ENCODE results near the gene USP53.
"Not testable (repeated sequence)": the region's sequence is repeated elsewhere in the genome, so short reads cannot be mapped to it uniquely, and the experiment has no call there.

Gene USP53

DNA sequence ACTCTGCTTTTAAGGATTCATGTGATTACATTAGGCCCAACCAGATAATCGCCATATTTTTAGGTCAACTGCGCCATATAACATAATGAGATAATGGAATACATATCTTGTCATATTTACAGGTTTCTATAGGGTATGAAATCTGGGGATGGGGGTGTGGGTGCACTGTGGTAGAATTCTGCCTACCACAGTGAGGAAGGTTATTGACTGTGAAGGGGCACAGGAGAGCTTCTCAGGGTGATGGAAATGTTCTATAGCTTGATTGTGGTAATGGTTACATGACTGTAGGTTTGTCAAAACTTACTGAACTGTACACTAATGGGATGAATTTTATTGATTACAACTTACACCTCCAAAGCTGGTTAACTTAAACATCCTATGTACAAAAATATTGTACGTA lies 15.9 kb downstream of the USP53 start:
- no peak for DNase-seq (ENCODE audit: low read depth in 2 of 2)

DNA sequence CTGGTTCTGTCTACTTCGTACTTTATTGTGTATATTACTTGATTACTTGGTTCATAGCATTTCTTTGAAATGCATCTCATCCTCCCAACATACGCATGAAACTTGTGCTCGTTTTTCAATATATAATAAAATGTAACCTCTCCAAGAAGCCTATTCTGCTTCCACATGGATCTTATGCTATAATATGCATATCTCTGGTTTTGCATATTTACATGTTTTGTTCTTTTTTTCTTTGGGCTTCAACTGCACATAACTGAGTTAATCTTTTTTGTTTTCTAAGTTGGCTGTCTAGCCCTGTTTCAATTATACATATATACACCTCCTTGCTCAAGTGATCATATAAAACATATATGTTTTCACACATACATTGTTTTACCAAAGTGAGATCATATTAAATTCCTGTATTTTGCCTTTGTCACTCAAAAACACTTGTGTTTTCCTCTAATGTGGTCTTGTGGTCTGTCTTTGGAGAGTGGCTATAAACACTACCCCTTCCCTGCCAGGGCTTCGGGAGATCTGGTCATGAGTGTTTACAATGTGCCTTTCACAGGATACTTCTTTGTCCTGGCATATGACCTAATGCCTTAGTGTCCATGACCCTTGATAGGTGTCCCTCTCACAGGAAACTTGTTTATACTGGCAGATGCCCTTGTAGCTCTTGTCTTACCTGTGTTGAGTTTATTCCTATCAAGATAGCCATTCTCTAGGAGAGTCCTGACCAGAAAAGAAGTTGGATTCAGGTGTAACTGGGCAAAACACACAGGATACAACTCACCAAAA lies 17.6 kb downstream of the USP53 start:
- DNase-seq (ENCODE audit: low read depth in 2 of 2): no peak

DNA sequence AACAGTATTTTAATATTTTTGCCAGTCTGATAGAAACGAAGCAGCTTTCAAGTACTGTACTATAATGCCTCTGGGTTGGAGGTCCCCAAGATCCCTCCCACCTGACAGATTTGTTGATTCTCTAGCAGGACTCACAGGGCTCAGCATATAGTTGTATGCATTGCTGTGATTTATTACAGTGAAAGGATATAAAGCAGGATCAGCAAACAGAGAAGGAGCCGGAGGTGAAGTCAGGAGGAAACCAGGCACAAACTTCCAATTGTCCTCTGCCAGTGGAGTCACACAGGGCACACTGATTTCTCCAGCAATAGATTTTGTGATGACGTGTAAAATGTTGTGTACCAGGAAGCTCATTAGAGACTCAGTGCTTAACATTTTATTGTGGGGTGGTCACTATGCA lies 19.0 kb downstream of the USP53 start:
- DNase-seq (ENCODE audit: low read depth in 2 of 2): no peak

DNA sequence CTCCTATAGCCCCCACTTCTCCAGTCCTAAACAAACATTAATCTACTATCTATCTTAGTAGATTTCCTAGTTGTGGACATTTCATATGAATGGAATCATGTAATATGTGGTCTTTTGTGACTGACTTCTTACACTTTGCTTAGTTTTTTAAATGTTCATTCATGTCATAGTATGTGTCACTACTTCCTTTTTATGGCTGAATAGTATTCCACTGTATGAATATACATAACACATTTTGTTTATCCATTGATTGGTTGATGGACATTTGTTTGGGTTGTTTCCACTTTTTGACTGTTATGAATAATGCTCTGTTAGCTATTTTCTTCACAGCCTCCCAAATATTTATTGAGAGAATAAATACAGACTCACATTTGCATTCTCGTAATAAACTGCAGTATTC lies 19.8 kb downstream of the USP53 start:
- no peak for DNase-seq (ENCODE audit: low read depth in 2 of 2)

DNA sequence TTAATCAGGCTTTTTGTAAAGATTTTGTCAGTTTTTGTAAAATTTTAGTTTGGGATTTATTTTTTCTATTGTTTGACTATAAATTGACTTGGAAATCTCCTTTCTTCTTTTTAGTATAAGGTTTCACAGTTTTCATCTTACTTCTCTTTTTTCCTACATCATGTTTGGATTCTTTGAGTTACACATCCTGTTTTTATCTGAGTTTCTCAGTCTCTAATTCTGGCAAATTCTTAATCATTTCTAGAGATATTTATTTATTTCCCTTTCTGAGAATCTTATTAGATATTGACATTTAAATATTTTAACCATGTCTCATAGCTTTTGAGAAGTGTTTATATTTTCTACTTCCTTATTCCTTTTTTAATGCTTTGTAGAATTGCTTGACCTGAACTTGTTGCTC lies 20.7 kb downstream of the USP53 start:
- no peak for DNase-seq (ENCODE audit: low read depth in 2 of 2)

DNA sequence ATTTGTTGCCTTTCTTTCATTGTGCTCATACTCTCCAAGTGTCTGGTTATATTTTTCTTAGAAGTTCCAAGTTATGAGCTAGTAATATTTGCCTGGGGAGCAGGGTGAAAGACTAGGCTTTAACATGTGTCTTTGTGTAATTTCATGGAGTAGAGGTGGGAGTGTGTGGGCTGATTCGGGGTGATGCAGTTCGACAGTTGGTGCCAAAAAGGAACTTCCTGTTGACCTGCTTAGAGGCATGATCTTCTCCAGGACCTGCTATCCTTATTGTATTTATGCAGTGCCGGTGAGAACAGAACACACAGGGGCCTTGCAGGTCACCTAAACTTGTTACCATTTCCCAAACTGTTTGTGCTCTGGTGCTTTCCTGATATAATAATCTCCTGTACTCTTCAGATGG lies 21.2 kb downstream of the USP53 start:
- DNase-seq (ENCODE audit: low read depth in 2 of 2): no peak

DNA sequence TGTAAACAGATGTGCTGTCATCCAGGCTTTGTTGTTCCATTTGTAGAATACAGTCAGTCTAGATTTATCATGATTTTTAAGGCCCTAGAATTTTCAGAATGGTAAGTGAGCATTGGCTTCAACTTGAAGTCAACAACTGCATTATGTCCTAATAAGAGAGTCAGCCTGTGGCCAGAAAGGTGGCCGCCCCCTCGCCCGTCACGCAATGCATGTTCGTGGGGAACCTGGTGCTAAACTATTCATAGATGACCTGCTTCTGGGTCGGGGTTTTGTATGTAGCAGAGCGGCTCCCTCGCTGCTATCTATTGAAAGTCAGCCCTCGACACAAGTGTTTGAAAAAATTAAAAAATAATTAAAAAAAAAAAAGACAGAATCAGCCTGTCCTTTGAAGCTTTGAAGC lies 24.7 kb downstream of the USP53 start:
- no peak for DNase-seq (ENCODE audit: low read depth in 2 of 2)

DNA sequence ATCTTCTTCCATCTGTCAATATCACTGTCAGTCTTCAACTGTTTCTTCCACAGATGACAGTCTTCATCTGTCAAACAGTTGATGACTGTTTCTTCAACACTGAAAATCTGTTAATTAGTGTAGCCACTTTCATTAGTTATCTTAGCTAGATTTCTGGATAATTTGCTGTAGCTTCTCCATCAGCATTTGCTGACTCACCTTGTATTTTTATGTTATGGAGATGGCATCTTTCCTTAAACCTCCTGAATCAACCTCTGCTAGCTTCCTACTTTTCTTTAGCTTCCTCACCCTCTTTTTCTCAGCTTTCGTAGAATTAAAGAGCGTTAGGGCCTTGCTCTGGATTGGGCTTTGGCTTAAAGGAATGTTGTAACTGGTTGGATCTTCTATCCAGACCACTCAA lies 25.1 kb downstream of the USP53 start:
- no peak for DNase-seq (ENCODE audit: low read depth in 2 of 2)

DNA sequence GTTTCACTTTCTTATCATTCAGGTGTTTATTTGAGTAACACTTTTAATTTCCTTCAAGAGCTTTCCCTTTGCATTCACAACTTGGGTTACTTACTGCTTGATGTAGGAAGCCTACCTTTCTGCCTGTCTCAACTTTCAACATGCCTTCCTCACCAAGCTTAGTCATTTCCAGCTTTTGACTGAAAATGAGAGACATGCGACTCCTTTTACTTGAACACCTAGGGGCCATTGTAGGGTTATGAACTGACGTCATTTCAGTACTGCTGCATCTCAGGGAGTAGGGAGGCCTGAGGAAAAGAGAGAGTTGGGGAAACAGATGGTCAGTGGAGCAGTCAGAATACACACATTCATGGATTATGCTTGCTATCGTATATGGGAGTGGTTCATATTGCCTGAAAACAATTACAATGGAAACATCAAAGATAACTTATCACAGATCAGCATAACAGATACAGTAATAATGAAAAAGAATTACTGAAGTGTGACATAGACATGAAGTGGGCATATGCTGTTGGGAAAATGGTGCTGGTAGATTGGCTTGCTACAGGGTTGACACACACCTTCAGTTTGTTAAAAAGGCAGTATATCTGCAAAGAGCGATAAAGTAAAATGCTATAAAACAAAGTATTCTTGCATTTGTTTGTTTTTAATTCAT lies 25.7 kb downstream of the USP53 start:
- no peak for DNase-seq (ENCODE audit: low read depth in 2 of 2)

DNA sequence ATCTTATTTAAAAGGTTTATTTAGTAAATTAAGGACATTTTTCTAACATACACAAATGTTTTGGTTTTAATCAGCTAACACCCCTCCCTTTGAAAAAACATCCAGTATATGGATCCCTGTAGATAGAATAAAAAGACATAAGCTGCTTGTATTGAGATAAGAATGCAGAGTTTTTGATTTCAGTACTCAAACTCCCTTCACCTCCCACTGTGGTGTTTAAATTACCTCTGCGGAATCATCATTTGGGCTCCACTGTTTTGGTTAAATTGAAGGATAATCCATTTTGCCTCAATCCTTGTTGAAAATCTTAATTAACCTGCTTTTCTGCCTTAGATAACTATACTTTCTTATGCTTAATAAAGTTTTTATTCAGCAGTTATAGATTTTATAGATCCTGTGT lies 27.6 kb downstream of the USP53 start:
- no peak for DNase-seq (ENCODE audit: low read depth in 2 of 2)

DNA sequence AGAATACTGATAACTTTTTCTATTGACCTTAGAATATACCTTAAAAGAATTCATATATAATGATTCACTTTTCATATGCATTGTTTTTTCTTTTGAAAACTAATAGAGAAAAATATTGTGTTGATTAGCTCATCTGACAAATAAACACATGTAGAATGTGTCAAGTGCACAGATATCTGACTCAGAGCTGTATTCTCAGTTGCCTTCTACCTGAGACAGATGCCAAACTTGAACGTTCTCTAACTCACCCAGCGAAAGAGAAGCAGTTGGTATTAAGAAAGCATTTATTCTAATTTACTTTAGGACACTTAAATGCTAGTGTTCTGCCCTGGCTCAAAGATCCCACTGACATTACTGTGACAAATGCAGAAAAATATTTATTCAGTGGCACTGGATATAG lies 28.1 kb downstream of the USP53 start:
- no peak for DNase-seq (ENCODE audit: low read depth in 2 of 2)

DNA sequence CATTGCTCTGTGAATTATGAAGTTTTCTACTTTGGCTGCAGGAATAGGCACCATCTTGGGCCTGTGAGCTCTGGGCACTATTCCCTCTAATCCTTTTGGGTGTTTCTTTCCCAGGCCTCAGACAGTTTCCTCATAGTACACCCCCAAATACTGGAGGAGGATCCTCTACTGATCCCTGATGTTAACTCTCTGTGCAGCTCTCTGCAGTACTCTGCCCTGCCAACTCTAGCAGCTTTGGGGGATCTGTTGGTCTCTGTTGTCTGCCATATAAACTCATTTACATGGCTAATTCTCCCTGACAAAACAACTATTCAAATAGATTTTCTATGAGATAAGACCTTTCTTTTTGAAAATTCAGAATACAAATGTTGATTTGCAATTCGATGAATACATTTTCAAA lies 29.9 kb downstream of the USP53 start:
- DNase-seq (ENCODE audit: low read depth in 2 of 2): no peak

DNA sequence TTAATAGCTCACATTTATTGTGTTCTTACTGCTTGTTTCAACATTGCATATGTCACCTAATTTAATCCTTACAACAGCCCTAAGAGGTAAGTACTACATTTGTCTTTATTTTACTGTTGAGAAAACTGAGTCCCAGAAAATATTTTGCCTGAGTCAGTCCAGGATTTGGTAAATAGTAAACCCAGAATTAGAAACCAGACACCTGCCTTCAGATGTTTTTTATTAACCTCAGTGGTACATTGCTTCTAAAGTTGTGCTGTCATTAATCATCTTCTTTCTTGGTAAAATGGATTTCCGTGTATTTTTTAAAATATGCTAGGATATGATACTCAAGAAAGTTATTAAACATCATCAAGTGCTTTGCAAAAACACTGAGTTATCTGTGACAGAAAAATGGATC lies 31.4 kb downstream of the USP53 start:
- no peak for DNase-seq (ENCODE audit: low read depth in 2 of 2)

DNA sequence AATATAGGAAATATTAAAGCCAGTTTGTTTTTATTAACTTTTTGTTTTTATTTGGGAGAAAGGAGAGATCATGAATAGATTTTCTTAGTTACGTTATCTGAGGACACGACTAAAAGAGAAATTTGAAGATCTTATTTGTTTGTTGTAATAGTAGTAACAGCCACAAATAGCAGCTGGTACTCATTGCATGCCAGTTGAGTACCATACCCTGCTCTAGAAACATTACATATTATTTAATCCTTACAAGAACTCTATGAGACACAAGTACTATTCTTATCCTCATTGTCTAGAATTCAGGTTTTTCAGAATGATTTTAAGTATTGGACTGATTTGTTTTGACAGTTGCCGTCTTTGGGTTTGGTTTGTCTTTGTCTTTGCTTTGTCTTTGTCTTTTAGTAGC lies 31.8 kb downstream of the USP53 start:
- DNase-seq (ENCODE audit: low read depth in 2 of 2): no peak

DNA sequence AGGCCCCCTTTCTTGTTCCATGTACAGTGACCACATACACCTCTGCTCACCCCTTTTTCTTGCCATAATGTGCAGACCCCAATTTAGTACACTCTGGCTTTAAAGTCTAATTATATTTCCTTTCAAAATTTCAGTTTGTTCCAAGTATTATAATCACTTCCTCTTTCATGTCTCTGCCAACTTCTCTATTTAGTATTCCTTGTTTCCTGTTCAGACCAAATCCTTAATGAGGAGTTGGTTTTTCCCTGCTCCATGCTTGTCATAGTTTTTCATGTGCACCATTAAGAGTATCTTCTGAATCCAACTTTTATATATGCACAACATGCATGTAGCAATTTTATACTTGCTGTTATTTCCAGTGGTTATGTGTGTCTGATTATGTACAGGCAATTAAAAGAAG lies 32.3 kb downstream of the USP53 start:
- no peak for DNase-seq (ENCODE audit: low read depth in 2 of 2)

DNA sequence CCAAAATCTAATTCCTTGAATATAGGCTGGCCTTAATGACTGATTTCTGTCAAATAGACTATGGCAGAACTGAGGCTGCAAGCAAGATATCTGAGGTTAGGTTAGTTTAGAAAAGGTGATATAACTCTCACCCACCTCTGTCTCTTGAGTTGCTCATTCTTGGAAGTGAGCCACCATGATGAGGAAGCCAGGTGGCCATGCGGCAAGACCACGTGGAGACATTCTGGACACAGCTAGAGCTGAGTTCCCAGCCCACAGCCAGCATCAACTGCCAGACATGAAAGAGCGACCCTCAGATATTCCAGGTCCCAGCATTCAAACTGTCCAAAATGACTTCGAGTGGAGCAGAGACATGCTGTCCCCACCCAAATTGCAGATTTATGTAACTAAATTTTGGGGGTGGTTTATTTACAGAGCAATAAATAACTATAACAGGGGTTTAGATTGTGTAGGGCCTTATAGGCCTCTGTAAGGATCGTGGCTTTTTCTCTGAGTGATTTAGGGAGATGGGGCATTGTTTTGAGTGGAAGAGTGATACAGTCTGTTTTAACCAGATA lies 33.7 kb downstream of the USP53 start:
- DNase-seq (ENCODE audit: low read depth in 2 of 2): no peak

DNA sequence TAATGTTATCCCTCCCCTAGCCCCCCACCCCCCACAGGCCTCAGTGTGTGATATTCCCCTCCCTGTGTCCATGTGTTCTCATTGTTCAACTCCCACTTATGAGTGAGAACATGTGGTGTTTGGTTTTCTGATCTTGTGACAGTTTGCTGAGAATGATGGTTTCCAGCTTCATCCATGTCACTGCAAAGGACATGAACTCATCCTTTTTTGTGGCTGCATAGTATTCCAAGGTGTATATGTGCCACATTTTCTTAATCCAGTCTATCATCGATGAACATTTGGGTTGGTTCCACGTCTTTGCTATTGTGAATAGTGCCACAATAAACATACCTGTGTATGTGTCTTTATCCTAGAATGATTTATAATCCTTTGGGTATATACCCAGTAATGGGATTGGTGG lies 38.5 kb downstream of the USP53 start:
- not testable (repeated sequence) for DNase-seq (ENCODE audit: low read depth in 2 of 2)

DNA sequence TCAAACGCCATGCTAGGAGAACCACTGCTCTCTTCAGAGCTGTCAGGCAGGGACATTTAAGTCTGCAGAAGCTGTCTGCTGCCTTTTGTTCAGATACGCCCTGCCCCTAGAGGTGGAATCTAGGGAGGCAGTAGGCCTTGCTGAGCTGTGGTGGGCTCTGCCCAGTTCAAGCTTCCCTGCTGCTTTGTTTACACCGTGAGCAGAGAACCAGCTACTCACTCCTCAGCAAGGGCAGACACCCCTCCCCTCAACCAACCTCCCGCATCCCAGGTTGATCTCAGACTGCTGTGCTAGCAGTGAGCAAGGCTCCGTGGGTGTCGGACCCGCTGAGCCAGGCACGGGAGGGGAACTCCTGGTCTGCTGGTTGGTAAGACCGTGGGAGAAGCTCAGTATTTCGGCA lies 42.7 kb downstream of the USP53 start:
- not testable (repeated sequence) for DNase-seq (ENCODE audit: low read depth in 2 of 2)

DNA sequence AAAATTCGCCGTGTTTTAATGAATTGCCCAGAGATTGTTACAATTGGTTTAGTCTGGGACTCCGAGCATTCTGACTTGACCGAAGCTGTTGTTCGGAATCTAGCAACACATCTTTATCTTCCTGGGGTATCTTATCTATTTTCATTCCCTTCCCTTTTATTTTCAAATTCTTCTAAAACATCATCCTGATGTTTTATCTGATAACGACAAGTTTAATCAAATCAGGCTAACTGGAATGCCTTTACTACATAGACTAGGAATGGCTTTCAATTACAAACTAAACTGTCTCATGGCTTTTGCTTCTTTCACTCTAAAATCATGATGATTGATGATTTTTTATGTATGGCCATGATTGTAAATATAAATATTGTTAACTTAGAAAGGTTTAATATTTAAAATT lies 48.0 kb downstream of the USP53 start:
- no peak for DNase-seq (ENCODE audit: low read depth in 2 of 2)

DNA sequence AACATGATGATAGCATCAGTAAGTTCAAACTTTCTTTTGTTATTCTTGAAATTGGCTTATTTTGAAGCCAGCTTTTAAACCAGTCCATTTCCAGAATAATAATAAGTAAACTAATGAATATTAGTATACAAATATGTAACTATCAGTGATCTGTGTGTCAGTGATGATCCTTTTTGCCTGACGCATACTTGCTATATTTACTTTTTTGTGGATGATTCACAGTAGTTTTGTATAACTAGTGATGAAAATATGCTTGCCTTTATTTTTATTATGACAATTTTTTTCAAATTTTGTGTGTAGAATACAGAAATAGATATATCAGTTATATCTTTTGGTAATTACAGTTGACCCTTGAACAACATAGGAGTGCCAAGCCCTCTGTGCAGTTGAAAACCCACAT lies 49.5 kb downstream of the USP53 start:
- no peak for DNase-seq (ENCODE audit: low read depth in 2 of 2)

DNA sequence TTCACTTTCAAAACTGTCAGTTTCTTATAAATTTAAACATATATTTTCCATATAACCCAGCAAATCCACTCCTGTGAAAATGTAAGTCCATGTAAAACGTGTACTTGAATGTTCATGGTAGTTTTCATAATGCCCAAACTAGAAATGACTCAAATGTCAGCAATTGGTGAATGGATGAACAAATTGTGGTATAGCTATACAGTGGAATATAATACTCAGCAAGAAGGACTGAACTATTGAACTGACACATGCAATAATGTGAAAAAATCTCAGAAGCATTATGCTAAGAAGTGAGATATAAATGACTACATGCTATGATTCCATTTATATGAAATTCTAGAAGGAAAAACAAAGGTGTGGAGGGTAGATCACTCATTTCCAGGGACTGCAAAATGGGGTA lies 52.2 kb downstream of the USP53 start:
- no peak for DNase-seq (ENCODE audit: low read depth in 2 of 2)

DNA sequence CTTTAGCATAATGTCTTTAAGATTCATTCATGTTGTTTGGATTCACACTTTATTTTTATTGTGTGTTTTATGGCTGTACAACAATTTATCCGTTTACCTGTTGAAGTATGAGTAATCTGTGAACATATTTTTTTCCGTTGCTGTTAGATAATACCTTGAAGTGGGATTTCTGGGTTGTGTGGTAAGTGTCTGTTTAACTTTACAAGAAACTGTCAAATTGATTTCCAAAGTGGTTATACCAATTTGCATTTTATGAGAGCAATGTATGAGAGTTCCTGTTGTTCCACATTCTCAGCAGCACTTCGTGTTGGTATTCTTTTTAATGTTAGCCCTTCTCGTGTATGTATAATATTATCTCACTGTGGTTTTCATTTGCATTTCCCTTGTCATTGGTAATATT lies 53.6 kb downstream of the USP53 start:
- DNase-seq (ENCODE audit: low read depth in 2 of 2): no peak

DNA sequence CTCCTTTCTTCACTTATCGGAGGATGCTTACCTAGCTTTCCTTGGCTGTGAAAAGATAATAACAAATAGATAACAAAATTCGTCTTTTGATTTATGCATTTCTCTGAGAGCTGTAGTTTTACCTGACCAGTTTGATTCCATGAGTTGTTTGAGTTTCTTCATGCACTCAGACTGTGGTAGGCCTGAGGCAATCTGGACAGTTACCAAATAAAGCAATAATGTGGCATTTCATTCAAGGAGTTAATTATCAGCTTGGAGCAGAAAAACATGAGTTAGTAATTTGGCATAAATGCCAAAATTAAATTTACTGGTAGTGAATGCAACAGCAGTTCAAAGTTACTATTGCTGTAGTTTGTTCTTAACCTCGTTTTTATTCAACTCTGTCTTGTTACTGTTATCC lies 56.0 kb downstream of the USP53 start:
- no peak for DNase-seq (ENCODE audit: low read depth in 2 of 2)
